Fibroblast of skin of right biceps (primary cell): ENCODE measurements around the gene OR10H5.
"Not testable (repeated sequence)": the region's sequence is repeated elsewhere in the genome, so short reads cannot be mapped to it uniquely, and the experiment has no call there.

Source experiments
- DNase-seq: peaks from one replicate; pipeline ENCODE4 v3.0.0-alpha.2; 2013

OR10H5 gene, protein sequence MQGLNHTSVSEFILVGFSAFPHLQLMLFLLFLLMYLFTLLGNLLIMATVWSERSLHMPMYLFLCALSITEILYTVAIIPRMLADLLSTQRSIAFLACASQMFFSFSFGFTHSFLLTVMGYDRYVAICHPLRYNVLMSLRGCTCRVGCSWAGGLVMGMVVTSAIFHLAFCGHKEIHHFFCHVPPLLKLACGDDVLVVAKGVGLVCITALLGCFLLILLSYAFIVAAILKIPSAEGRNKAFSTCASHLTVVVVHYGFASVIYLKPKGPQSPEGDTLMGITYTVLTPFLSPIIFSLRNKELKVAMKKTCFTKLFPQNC

DNA sequence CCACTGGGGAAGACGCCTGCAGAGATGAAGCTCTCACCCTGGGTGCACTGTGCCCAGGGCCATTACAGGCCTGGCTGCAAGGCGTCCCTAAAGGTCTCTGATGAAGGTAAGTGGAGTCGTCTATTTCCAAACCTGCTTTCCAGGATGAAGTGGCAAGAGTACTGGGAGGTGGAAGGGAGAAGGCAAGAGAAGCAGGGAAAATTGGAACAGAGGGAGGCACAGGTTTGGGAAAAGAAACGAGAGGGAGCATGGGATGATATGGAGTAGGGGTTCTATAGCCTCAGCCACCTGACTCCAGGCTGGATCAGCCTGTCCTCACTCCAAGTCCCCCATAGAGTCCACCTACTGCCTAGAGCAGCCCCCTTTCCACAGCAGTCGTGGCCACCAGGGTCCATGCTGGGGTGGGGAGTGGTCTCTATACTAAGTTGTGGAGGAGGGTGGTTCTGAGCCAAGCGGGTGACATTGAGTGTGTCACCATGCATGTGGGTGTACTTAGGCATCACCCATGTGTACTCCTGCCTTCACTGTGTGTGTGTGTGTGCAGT lies at the start of gene OR10H5:
Gene OR10H5, plus strand, starts transcription at position 51 of the 545 bp plus-strand sequence. CDS start 6,388 bp downstream, outside the sequence.
- no peak for DNase-seq

DNA sequence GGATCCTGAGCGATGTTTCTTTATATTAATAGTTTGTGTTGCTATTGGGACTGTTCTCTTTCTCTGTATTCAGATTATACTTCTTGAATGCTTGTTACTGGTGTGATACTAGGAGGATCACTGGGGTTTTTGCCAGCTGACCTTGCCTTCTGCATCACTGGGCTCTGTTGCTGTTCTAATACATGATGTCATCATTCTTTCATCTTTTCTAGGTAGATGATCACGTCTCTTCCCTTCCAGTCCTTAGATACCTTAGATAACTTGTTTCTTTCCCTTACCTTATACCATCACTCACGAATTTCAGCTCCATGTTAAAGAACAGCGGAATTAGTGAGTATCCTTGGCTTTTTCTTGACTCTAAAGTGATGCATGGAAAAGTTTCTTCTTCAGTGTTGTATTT lies 49.7 kb upstream of the OR10H5 start, which contains the start of gene OR10H3:
Gene OR10H3, plus strand, starts transcription at position 264 of the 400 bp plus-strand sequence. CDS start 3,408 bp downstream, outside the sequence.
- DNase-seq = no peak

DNA sequence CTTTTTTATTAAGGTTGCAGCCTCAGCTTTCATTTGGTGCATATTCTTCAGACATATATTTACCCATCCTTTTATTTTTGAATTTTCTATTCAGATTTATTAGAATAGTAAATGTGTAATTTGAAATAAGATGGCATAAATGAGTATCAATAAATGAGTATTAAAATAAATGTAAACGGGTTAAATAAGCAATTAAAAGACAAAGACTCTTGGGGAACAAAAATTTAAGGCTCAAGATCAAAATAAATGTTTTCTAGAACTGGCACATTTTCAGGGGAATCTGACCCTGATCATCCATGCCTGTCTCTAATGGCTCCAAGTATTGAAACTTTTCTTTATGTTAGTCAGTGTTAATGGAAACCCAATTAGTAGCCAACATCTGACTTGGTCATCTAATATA lies 46.7 kb upstream of the OR10H5 start:
- no peak for DNase-seq

DNA sequence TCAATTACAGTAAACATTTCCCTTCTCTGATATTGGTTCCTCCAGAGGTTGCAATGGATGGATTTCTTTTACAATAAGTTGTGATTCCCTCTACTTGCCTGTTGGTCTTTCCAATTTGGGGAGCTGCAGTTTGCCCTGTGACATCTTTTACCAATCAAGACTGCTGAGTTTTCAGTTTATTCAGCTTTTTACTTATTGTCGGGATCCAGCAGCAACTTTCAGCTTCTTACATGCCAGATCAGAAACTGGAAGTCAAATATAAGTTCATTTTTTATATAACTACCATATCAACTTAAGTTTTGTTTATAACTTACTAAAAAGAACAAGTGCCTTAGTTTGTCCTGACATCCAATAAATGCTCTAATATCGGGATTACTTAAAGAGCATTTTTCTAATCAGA lies 39.2 kb upstream of the OR10H5 start:
- DNase-seq = no peak

DNA sequence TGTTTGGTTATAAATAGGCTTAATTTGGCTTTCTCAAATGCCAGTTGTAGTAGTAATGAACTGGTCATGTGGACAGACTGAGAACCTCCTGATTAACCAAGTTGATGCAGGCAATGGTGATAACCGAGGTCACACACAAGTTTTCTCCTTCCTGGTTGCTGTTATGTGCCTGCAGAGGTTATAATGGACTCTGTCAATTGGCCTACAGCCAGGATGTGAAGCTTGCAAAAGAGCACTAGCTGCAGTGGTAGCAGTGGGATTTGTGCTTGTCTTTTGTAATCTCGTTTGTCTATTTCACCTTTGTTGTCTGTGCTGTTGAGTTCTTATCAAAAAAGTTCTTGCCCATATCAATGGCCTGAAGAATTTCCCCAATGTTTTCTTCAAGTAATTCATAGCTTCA lies 29.1 kb upstream of the OR10H5 start:
- DNase-seq = no peak

DNA sequence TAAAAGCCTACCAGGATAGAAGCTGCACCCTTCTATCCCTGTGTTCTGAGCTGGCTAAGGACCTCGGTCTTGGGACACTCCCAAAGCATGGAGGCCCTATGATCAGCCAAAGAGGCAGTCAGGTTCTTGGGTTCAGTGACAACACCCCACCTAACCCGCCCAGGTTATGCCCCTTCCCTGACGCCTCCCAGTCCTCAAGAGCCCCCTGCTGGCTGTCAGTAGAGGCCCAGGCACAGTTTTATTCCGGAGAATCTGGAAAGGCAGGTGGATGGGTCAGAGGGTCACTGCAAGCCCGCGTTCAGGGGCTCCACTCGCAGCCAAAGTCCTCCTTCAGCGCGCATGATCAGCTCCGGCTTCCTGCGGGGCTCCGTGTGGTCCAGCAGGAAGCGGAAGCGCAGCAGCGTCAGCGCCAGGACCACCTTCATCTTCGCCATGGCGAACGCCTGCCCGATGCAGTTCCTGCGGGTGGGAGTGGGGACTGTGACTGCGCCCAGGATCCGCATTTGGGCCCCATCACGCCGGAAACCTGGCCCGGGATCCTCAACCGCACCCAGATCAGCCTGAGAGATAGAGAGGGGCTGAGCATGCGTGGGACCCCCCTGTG lies 27.4 kb upstream of the OR10H5 start:
- DNase-seq = no peak

DNA sequence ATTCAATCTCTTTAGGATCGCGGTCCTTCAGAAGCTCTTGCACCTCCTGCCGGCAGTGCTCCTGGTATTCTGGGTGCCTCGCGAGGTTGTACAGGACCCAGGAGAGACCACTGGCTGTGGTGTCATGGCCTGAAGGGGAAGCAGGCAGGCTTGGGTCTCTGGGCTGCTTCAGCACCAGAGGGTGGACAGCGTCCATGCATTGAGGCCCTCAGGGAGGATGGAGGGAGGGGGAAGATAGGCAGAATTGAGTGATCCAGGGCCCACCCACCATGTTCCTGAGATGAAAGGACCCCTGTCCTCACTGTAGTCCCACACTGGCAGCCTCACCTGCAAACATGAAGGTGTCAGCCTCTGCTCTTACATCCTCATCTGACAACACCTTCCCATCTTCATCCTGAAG lies 17.9 kb upstream of the OR10H5 start:
- DNase-seq = no peak

DNA sequence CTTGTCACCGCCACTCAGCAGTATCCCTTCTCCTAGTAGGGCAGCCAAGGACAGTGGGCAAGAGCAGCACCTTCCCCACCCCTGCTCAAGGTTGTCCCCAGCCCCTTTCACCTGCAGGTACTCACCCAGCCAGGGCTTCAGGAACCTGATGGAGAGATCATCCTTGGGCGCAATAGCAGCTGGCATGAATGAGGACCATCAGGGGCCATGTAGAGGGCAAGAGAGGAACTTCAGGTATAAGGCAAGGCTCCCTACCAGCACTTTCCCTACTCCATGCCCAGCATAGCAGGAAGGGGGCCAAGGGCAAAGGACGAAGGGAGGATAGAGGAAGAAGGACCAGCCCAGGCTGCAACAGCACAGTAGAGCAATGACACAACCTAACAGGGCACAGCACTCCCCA lies 13.3 kb upstream of the OR10H5 start:
- not testable (repeated sequence) for DNase-seq

DNA sequence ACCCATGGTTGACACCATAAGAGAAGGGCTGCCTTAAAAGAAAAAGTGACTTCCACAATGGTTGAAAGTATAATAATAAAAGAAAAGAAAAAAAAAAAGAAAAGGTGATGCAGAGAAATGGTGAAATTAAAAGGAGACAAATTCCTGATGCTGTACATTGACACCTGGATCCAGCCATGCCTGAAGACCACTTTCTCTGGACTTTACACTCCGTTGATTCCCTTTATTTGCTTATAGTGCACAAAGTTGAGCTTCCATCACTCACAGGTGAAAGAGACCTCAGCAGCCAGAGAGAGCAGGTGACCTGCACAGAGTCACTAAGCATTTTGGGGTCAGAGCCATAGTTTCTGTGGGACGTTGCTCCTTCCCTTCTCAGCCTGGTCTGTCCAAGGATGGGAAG lies 12.2 kb upstream of the OR10H5 start:
- no peak for DNase-seq

DNA sequence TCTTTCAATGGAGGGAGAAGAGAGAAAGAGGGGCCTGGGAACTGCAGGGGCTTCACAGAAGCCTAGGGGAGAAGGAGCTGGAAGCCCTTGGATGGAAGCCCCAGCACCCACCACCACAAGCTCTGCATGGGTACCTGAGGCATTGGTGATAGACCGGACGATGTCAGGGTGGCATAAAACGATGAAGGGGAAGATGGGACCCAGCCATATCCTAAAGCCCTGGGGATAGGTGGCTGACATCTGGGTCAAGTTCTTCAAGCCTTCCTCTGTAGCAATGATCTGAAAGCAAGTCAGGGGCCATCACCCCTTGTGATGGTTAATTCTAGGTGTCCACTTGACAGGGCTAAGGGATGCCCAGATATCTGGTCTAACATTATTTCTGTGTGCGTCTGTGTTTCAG lies 11.2 kb upstream of the OR10H5 start:
- DNase-seq = no peak

DNA sequence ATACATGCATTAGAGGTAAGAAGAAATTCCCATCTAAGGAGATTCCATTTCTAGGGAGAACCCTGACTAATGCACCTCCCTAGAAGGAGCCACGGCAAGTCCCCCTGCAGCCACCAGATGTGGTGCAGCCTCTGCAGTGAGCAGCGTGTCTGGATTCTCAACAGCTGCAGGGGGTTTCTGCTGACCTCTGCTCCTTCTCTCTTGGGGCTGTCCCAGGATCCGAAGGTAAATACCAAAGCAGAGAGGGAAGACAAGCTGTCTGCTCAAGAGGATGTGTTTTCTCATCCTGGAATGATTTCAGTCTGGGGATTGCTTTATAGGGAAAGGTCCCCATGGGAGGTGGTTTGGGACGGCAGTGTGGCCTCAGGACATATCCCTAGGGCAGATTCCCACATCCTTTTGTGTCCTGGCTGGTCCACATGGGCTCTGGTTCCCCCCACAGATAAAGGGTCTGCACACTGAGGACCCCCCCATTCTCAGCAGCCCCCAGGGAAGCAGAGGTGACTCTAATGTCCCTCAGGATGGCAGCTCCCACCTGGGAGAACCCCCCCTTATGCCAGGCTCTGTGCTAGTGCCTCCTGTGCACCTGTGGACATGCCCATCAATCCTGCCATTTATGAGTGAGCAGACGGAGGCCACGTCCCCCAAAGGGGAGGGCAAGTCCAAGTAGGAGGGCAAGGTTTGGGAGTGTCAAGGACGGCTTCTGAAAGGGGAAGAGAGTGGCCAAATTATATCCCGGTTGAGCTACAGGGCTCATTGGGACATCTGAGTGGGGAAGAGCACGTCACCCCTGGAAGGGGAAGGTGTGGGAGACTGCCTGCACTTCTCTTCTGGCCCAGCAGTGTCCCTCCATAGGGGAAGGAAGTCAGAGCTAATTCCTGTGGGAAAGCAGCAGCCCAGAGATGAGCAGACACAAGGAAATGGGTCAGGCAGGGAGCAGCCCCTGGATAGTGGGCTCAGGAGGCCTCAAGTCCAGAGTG lies 10.2 kb upstream of the OR10H5 start:
- DNase-seq = no peak

DNA sequence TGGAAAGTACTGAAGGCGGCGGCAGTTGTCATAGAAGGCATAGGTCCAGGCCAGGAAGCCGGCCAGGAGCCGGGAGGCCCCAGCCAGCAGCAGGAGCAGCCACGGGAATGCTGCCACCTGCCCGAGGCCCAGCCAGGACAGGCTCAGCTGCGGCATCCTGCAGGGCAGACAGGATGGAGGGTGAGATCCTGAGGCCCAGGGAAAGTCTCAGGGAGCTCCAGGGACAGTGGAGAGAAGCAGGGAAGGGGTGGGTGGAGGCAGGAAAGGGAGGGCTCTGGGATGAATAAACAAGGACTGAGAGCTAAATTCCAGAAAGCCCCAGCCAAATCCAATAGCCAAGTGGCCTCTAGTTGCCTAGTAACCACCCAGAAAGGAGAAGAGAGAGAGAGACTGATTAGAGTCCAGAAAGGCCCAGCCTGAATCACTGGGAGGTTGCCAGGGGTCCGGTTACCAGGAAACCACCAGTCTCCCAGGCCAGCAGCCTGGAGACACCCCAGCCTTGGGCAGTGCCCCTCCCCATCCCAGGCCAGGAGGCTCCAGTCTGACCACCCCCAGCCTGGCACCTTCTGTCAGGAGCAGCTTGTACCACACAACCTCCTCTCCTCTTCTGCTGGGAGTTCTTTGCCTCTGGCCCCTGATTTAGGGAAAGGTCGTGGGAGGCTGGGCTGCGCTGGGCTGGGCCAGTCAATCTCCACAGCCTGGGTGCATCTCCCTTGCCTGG lies 7.5 kb upstream of the OR10H5 start:
- DNase-seq = no peak

DNA sequence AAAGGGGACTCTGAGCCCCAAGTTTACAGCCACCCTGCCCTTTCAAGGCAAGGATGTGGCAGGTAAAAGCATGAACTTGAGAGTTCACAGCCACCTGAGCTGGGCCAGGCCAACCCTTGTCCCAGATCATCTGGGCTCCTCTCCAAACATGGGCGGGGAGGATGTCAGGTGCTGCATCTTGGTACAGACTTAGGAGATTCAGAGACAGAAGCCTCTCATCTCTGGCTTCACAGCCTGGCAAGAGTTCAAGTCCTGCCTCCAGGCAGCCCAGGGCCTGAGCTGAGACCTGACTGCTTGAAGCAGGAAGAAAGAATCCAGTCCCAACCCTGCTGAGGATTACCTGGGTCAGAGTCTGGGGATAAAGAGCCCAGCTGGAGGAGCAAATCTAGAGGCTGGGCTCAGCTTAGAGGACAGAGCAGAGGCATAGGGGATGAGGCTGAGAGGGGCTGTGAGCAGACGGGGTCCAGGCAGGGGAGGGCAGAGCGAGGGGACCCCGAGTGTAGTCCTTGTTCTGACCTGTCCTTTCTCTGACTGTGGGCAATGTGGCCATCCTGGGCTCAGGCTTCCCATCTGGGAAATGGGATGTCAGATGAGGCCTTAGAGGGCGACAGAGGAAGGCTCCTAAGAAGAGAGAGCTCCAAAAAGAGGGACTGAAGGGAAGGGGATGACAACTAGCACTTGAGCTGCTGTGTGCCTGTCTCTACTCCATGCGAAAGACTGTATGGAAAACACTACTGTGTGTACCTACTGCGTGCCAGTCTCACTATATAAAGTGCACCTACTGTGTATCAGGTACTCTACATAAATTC lies 6.6 kb upstream of the OR10H5 start:
- no peak for DNase-seq

DNA sequence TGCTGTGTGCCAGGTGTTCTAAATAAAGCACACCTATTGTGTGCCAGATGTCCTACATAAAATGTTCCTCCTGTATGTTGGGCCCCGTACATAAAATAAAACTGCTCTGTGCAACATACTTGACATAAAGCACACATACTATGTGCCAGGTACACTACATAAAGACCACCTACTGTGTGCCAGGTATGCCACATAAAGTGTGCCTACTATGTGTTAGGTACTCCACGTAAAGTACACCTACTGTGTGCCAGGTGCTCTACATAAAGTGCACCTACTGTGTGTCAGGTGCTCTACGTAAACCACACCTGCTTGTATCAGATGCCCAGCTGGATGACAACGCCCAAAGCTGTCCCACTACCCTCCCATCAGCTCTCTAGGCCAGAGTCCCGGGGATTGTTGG lies 5.8 kb upstream of the OR10H5 start:
- DNase-seq = no peak

DNA sequence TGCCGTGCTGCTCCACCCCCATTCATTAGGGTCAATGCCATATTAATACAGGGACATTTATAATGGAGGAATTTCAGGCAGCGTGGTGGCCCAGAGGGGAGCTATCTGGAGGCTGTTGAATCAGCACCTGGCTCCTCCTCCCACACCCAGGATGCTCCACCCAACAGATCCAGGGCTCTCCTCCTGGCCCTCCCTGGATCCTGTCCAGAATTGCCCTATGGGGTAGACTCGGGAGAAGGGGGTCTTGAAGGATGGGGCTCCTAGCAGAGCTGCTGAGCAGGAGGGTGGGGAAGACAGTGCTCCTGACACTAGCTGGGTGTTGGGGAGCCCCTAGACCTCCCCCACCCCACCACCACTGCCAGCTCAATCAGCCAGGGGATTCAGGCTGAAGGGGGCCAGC lies 5.2 kb upstream of the OR10H5 start:
- DNase-seq = no peak

DNA sequence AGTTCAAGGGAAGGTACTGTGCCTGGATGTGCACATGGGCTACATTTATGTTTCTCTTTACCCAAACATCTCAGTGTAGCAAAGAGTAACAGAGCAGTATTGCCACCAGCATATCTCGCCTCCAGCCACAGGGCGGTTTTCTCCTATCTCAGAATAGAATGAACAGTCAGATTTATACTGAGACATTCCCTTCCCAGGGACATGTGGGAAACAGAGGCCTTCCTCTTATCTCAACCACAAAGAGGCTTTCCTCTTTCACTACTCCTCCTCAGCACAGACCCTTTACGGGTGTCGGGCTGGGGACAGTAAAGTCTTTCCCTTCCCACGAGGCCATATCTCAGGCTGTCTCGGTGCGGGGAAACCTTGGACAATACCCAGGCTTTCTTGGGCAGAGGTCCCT lies 4.6 kb upstream of the OR10H5 start:
- DNase-seq = not testable (repeated sequence)

DNA sequence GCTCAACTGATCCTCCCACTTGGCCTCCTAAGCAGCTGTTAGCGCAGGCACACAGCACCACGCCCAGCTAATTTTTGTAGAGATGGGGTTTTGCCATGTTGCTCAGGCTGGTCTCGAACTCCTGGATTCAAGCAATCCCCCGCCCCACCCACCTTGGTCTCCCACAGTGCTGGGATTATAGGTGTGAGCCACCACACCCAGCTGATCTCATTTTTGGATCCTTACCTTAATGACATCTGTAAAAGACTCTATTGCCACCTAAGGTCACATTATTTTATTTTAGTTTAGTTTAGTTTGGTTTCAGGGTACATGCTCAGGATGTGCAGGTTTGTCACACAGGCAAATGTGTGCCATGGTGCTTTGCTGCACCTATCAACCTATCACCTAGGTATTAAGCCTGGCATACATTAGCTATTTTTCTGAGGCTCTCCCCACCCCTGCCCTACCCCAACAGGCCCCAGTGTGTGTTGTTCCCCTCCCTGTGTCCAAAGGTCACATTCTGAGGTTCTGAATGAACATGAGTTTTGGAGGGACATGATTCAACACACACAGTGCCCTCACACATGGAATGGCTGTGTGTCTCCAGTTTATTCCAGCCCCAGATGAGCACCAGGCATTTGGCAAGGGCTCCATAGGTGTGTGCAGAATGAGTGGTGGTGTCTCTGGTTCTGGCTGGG lies 1.3 kb downstream of the OR10H5 start:
- no peak for DNase-seq

DNA sequence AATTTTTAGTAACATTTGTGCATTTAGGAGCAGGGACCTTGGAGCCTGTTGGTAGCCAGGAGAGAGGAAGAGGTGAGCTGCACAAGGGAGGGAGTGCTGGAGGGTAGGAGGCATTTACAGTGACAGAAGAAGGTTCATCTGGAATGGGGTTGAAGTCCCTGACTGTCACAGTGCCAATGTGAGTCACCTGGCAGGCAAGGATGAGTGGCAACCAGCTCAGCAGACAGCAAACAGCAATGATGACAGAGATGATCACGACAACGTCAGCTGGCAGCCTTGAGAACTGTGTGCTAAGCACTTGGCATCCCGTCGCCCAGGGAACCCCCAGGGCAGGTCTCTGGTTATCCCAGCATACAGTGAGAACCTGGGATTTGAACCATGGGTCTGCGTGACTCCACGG lies 2.6 kb downstream of the OR10H5 start:
- DNase-seq = no peak

DNA sequence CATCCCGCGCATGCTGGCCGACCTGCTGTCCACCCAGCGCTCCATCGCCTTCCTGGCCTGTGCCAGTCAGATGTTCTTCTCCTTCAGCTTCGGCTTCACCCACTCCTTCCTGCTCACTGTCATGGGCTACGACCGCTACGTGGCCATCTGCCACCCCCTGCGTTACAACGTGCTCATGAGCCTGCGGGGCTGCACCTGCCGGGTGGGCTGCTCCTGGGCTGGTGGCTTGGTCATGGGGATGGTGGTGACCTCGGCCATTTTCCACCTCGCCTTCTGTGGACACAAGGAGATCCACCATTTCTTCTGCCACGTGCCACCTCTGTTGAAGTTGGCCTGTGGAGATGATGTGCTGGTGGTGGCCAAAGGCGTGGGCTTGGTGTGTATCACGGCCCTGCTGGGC lies 6.8 kb downstream of the OR10H5 start:
- not testable (repeated sequence) for DNase-seq

DNA sequence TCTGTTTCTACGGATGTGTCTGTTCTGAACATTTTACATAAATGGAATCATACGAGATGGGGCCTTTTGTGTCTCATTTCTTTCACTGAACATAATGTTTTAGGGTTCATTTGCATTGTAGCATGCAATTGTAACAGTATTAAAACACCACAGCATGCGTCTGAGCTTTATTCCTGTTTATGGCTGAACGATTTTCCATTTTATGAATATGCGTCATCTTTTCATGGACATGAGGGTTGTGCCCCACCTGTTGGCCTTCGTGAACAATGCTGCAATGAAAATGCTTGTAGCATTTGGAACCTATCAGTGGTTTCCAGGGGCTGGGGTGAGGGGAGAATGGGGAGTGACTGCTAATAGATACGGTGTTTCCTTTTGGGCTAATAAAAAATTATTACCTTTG lies 22.9 kb downstream of the OR10H5 start:
- no peak for DNase-seq

DNA sequence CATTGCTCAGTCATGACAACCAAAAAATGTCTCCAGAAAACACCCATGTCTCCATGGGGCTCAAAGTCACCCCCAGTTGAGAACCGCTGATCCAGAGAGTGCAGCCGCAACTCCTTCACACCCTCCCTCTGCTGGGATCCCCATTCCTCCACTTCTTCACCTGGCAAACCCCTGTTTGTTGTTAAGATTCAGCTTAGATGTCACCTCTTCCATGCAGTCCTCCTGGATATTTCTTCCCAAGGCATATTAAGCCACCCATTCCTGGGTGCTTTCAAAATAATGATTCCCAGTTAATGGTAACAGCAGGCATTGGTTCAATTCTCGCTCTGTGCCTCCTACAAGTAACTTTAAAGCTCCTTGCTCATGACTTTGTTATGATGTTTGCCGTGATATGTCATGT lies 24.0 kb downstream of the OR10H5 start:
- DNase-seq = no peak
